HG03378 (cell line): Measurements from ENCODE around the gene FKBP15.

Experiments used
- ATAC-seq: cut with Tn5 transposase; IDR thresholded peaks from one replicate; pipeline ENCODE4 v1.9.1; 2021; ENCODE audit warnings: mild to moderate bottlenecking, moderate library complexity; ENCODE audit not compliant: unreplicated experiment

The FKBP15 gene

DNA sequence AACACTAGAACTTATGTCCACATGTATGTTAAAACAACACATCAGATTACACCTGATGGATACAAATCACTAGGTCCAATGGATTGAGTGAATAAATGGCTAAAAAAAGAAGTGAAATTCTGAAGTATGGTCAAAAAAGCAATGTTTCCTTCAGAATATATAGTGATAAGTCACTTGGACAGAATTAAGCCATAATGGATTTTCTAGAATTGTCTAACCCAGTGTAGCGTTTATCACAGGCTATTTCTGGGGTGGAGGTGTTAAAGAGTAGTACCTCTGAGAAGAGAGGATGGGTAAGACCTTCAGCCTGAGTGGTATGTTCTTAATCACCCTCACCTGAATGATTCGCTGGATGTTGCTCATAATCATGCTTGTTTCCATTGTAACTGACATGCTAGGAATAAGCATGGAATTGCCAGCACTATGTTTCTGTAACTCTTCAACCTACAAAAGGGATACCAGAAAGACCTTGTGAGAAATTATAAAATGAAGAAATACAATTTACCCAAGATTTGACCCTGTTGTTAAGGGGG is 37.1 kb downstream of the FKBP15 start:
- ATAC-seq, result no peak

DNA sequence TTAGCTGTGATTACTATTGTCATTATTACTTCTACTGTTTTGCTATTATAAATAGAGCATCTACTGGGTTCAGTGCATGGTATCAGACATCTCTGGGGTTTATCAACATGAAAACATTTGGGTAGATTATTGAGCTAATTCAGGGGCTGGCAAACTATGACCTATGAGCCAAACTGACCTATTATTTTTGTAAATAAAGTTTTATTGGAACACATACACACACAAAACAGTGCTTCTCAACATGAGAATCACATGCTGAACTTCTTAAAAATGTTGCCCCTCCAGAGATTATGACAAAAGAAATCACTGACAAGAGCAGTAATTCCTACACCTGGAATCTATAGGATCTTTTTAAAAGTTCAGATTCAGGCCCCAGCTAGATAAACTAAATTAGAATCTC is 39.9 kb downstream of the FKBP15 start:
- no peak for ATAC-seq

DNA sequence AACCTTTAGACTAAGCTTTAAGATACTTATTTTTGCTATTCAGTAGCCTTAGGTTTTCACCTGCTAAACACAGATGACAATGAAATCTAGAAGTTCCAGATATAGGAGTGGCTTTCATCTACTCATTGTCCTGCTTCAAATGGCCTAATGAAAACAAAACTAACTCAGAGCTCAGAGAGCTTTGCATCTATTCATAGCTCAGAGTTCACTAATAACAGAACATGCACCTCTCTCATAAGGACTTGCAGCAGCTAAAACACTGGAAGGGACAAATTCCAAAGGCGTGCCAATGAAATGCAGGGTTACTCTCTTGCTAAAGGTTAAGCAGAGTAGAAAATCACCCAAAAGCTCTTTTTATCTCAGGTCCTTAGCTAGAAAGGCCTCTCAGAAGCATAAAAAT is 41.2 kb downstream of the FKBP15 start:
- ATAC-seq, result no peak

DNA sequence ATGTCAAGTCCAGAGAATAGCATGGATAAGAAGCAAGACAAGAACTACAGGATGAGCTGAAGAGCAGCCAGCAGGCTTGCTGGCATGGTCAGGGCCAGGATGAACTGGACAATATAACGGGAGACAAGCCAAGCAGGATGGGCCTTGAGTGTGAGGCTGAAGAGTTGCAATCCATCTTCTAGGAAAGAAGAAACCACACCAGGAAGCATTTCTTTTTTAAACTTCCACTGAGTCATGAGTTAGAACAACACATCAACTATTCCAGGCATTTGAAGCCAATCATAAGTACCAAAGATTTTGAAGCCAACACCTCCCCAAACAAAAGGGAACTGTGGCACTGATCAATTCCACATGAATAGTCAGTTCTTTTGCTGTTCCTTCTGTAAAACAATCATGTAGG is 43.0 kb downstream of the FKBP15 start:
- no peak for ATAC-seq

DNA sequence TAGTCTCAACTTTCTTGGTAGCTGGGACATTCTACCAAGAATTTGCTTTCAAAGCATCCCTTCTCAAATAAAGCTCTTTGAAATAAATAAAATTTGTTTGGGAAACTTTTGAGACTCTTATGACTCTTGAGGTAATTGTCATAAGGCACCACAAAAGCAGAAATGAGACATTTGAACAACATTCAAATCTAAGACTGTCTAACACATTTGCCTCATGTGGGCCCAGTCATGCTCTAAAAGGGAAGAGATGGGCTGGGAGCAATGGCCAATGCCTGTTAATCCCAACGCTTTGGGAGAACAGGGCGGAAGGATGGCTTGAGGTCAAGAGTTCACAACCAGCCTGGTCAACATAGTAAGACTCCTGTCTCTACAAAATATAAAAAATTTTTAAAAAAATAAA is 43.8 kb downstream of the FKBP15 start:
- no peak for ATAC-seq

DNA sequence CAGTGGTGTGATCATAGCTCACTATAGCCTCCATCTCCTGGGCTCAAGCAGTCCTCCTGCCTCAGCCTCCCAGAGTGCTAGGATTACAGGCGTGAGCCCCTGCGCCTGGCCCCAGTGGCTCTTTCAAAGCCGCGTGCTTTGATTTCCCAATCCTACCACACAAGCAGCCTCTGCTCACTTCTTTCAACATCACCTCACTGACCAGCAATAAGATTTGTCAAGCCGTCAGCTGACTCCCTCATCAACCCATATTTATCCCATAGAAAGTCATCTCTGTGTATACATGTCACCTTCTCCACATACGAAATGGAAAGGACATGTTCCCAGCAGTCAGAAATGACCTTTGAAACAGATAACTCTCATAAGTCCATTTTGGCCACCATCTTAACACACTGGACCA is 44.3 kb downstream of the FKBP15 start:
- no peak for ATAC-seq

DNA sequence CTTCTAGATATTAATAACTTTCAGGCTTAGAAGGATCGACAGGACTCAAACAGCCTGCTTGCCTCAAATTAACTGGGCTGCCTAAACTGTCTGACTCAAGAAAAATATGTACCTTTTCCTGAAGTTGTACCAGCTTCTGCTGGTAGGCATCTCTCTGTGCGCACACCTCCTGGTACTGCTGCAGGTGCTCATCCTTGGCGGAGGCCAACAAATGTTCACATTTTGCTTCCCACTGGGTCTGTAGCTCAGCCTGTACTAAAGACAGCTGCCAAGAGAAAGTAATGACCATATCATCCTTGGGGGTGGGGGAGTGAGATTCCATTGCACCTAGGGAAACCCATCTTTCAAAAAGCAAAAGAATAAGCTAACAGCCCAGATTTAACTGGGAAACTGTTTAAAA is 47.7 kb downstream of the FKBP15 start:
- ATAC-seq, result no peak

DNA sequence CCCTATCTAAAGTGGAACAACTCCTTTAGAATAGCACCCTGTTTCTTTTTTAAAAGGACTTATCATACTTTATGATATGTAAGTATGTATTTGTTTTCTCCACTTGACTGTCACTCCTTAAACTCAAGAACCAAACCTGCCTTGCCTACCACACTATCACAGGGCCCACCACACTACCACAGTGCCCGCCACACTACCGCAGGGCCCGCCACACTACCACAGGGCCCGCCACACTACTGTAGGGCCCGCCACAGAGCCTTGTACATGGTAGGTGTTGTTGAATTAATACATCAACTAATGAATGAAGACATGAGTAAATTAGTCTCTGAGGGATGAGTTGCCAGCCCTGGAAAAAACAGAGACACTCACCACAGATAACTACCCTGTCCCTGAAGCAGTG is 52.3 kb downstream of the FKBP15 start:
- no peak for ATAC-seq

DNA sequence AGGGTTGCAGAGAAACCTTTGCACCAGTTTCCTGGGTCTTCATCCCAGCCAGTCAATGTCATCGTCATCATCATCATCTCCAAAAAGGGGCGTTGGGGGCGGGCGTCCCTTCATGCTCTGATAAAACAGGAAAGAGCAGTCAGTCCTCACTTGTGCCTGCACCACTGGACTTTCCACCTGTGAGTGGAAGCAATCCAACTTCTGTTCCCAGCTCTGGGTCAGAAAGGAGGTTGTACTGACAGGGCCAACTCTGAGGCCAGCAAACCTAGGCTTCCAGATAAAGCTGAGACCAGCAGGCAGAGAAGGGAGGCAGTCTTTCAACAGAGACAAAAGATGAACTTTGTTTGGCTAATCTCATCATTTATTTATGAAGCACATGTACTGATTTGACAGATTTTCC is 55.0 kb downstream of the FKBP15 start:
- ATAC-seq, result no peak

DNA sequence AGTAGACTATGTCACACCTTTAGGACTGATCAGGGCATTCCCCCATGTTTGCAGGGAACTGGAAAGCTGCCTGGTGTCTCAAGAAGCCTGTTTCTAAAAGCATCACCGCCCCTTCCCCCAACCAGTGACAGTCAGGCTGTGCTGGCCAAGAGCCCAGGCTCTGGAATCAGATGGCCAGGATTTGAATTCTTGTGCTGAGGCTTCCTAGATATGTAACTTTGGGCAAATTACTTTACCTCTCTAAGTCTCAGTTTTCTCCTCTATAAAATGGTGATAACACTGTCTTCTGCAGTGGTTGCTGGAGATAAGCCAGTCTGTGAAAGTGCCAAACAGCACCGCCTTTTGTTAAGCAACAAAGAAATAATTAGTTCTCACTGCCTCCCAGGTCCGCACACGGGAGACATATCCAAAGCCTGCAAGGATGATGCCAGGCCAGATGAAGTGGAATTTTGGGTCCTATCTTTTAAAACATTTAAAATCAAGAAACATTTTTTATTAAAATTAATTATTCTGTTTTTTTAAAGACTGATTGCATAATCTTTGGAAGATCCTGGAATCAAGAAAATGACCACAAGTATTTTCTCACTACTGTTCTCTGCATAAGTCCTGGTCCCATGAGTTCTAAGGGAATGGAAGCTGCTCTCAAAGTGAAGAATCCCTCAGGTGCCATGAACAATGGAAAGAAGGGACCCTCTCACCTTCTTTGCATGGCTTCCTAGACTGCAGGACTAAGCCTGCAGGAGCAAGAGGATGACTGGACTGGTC is 56.4 kb downstream of the FKBP15 start:
- ATAC-seq, result no peak

DNA sequence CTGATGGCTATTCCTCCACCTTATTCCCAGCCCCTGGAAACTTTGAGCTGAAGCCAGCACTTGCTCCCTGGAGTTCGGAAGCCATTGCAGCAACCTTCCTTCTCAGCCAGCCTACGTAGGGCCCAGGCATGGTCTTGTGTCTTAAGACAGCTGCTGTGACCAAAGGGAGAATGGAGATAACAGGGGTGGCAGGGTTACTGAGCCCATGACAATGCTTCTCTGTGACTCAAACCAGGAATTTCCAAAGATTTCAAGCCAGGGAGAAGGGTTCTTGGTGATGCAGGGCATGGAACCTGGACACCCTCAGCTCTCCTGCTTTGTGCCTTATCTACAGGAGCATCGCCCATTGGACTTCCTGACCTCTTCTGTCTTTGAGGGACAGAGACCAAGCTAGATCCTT is 58.1 kb downstream of the FKBP15 start:
- no peak for ATAC-seq

DNA sequence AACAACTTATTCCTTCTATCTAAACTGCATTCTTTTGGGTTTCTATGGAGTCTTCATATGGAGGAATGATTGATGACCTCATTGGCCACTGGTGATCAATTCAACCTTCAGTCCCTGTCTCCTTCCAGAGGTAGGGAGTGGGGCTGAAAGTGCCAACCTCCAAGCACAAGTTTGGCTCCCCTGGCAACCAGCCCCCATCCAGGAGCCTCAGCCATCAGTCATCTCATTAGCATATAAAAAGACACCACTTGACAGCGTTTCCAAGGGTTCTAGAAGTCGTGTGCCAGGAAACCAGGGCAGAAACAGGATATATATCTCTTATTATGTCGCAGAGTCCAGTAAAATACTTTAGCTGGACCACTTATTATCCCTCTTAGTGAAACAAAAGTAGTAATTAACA is 60.5 kb downstream of the FKBP15 start:
- no peak for ATAC-seq

DNA sequence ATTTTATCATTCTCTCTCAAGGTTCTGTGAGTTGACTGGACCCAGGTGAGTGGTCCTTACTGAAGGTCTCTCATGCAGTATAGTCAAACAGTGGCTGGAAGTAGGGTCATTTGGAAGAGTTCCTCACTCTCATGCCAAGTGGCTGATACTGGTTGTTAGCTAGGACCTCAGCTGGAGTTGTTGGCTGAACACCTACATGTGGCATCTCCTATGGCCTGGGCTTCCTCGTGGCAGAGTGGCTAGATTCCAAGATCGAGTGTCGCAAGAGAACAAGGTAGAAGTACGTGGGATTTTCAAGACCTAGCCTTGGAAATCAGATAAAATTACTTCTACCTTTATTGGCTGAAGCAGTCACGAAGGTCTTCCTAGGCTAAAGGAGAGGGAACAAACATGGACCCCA is 62.6 kb downstream of the FKBP15 start:
- no peak for ATAC-seq

DNA sequence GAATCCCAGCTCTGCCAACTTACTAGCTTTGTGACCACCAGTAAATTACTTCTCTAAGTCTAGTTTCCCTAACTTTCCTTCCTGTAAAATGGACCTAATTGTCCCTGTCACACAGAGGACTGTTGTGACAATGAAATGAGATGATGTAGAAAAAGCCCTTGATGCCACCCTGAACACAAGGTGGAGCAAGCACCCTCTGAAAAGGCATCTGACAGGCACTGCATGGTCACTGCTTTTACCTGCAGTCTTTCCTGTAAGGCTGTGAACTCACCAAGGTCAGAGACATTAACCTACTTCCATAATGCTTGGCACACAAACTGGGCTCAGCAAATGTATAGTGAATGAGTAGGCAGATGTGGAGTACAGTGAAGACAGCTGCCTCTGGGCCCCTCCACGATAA is 64.2 kb downstream of the FKBP15 start:
- ATAC-seq, result no peak

DNA sequence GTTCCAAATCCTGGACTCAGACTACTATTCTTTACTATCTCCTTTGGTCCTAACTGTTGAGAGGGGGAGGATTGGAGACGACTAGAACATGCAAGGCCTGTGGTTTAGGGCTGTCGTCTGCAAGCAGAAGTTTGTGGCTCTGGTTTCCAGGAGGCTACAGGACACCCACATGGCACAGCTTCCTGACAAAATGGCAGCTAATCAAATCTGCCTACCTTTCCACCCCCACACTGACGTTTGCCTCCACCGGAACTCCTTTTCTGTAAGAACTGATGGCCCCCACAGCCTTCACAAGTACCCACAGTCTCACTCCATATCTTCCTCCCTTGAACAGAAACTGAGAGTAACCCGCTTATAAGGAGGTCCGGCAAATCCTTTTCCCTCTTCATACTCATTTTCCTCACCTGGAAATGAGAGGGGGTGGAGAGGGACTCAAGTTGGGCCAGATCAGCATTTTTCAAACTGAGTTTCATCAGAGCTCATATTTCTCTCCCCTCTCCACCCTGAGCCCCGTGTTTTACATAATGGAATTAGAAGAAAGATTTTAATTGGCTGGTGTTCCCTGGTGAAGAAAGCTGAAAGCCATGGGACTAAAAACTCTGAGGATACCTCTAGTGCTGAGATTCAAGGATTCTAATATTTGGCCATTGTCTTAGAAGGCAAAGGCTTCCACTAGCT is 65.0 kb downstream of the FKBP15 start:
- no peak for ATAC-seq

DNA sequence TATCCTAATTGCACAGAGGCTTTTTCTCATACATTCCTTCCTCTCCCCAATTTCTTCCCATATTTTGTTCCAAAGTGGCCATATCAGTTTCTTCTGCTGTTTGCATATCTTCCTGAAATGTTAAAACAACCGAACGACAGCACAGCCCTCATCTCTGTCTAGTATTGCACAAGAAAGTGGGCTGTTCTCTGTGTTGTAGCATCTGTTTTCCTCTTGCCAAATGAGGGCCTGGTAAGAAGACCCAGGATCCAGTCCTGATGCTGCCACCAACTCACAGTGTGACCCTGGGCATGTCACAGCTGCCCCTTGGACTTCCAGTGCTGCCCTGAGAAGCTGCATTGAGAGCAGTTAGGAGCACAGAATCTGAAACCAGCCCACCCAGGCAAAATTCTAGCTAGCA is 66.1 kb downstream of the FKBP15 start:
- ATAC-seq, result no peak

DNA sequence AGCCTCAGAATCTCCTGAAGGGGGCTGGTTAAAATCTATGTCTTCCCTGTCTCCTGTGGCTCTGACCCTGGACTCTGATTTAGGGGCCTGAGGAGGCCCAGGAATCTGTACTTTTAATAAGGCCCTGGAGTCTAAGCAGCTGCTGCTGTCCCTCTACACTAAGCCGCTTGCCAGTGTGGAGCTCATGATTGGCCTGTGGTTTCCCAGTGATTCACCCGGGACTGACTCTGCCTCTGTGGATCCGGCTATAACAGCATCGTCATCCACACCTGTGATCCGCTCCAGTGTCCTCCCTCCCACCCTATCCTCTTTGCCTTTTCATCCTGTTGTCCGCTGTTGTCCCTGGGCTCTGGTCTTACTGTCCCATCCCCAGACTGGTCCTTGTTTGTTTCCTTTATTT is 66.6 kb downstream of the FKBP15 start:
- ATAC-seq, result no peak

DNA sequence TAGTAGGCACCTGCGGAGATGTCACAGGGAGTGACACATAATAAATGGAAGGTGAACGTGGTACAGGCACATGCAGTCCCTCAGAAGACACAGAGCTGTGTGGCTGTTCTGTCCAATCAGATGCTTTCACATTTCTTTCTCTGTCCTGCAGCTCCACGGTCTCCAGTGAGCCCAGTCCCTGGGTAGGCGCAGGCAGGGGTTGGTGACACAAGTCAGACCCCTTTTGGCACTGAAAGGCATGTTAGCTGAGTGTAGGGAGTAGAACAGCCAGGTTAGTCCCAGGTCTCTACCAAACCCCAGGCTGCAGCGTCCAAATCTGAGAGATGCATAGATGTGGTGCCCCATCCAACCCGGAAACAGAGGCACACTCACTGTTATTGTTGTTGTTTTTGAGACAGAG is 67.5 kb downstream of the FKBP15 start:
- no peak for ATAC-seq

DNA sequence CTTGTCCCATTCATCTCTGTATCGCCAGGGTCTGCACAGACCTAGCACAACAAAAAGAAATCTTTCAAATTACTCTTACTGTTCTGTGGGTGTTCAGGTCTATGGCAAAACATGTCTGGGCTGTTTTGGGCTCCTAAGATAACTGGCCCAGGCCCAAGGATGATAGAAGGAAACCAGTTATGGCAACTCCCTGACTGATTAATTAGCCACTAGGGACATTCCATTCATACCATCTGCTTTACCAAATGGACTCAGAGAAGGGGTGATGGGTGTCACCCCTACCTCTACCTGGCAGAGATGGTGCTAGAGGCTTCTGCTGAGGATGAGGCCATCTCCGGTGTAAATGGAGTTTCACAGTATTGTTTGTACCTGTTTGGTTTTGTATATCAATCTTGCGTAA is 68.4 kb downstream of the FKBP15 start:
- no peak for ATAC-seq

DNA sequence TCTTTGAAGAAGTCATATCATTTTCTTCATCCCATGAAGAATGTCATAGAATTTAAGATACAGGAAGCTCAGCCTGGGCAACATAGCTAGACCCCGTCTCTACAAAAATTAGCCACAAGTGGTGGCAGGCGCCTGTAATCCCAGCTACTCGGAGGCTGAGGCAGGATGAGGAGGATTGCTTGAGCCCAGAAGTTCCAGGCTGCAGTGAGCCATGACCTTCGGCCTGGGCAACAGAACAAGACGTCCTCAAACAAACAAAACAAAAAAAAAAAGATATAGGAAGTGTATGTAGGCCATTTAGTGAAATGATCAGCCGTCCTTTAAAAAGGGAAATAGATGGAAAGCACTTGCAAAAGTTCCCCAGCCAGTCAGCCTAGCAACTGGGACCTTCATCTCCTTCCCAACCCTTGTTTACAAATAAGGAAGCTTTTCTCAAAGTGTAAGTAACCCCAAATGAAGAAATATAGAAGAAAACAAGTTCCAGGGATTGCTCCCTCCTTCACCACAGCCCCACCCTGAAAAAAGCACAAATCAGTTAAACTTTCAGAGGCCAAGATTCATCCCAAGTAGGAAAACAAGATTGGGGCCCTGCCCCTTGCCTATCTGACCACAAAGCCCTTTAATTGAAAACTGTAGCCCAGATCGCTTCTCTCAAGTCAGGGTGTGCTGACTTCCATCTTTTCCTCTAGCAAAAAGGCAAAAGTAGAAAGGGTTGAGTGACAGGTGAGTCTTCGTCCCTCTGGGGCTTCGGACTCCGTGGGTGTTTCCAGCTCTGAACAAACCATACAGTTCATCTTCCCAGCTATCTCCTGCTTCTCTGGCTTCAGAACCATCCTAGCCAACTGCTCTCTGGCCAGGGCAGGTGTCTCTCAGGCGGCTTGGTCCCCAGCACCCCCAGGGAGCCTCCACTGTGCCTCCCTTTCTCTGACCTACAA is 69.1 kb downstream of the FKBP15 start:
- no peak for ATAC-seq
